Measurements from ENCODE around the gene IGFBP3.

DNA sequence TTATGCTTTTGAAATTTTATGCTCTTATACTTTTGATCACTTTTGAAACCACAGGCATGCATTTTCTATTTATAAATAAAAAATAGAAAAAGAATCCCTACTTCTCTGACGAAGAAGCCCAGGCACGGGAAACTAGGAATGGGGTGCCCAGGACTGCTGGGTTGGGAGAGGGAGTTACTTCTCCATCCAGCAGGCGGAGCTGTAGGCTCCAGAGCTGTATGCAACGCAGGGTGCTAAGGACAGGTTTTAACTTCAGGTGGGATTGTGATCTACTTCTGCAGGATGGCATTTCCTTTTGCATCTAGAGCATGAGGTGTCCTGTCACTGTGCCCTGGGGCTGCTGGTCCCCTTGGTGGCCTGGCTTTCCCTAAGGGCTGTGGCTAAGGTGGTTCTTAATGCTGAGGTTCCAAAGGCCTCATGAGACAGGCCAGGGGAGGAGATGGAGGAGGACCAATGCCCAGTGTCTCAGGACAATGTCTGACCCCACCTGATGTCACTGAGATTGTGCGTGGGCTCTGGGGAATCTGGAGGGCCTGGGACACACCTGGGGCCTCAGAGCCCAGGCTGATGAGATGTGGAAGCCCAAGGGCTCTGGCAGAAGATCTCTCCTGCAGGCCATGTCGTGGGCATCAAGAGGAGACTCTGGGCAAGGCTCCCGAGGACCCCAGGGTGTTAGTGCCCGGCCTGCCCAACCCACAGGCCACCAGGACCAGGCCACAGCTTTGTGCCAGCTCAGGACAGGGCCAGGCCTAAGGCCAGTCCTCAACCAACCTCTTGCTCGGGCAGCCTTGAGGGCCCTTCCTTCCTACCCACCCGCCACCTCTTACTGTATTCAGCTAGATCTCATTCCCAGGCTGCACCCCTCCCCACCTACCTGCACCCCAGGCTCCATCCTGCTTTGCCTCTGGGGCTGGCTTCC lies 48.7 kb downstream of the IGFBP3 start:
- TF ChIP-seq GATA2 (IDR thresholded peaks at IDR 0.05; ENCODE audit: low read depth, low read length) = no peak
- TF ChIP-seq GATA3 (IDR thresholded peaks at IDR 0.05; ENCODE audit: low read depth, low read length) = no peak
